Mesothelial cell of epicardium (in vitro differentiated cells): Measurements from ENCODE around the gene STK38. TPM values are rescaled to one million over a fixed set of nuclear protein-coding genes. Genes with fewer than 3 reads are reported as not detected.

Source experiments
- DNase-seq, 2 experiments: peaks; one replicate each; pipeline ENCODE4 v3.0.0; 2021; ENCODE audit warnings: low spot score in 2 of 2; ENCODE audit not compliant: unreplicated experiment in 2 of 2
- H3K27ac Mint-ChIP-seq: 2 replicates; pipeline ENCODE4 v1.8.0; 2021; ENCODE audit warnings: mixed read lengths
- H3K27me3 Mint-ChIP-seq: 2 replicates; pipeline ENCODE4 v1.8.0; 2021; ENCODE audit warnings: low read depth, mixed read lengths
- H3K36me3 Mint-ChIP-seq: 2 replicates; pipeline ENCODE4 v1.8.0; 2021; ENCODE audit warnings: mixed read lengths
- H3K4me1 Mint-ChIP-seq: 2 replicates; pipeline ENCODE4 v1.8.0; 2021; ENCODE audit warnings: mixed read lengths
- H3K4me3 Mint-ChIP-seq: 2 replicates; pipeline ENCODE4 v1.8.0; 2021; ENCODE audit warnings: mild to moderate bottlenecking, moderate library complexity, mixed read lengths
- H3K9me3 Mint-ChIP-seq: 2 replicates; pipeline ENCODE4 v1.8.0; 2021; ENCODE audit warnings: mixed read lengths
- CTCF ChIP-seq: fragments of 200-600 bp; sonication (generic); IDR thresholded peaks from one replicate; pipeline ENCODE4 v1.5.0; 2021; ENCODE audit warnings: antibody characterized with exemption; ENCODE audit not compliant: unreplicated experiment
- total RNA-seq: library from RNA; stranded (reverse); gene quantifications from 3 replicates; pipeline ENCODE4 v1.2.1, GENCODE V29; 2021

The STK38 gene
- 46.3 to 47.8 TPM (median 47.7 TPM) in 3 replicates for total RNA-seq

DNA sequence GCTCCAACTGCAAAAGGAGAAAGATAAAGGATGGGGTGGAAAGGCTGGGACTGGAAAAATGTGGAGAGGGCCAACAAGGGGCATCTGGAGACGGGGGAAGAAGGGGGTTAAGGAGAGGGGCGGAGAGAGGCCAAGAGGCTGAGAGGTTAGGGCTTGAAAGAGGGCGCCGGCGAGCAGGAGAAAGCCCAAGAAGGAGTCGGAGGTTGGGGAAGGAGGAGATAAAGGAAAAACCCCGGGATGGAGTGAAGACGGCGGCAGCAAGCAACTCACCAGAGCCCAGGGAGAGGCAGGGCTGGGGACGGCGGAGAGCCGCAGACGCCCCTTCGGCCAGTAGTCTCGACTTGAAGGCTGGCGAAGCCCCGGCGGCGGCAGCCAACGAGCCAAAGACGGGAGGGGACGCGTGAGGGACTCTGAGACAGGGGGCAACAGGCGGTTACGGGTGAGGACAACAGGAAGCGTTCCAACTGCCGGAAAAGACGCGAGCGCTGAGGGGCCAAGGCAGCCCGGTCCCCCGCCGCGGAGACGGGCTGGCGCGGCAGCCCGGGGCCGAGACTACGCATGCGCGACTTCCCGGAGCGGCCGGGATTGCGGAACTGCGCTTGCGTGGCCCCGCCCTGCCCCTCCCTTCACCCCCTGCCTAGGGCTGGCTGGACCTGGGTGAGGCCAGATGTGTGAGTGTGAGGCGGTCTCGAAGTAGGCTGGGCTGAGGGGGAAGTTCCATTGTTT is at the start of gene STK38:
TSS of gene STK38 (minus strand) at position 560 of the 726 bp plus-strand sequence. CDS start 7,277 bp downstream, outside the sequence.
- TF ChIP-seq CTCF = no peak
- peaks cover 25% of the 10 kb centered on the region for H3K4me1 Mint-ChIP-seq
- H3K36me3 Mint-ChIP-seq = no peaks in the 10 kb centered on the region
- H3K27me3 Mint-ChIP-seq = no peaks in the 10 kb centered on the region
- H3K4me3 Mint-ChIP-seq = peak within 1 kb of the TSS; percentile 93
- no peaks in the 10 kb centered on the region for H3K9me3 Mint-ChIP-seq
- DNase-seq = peak; percentile 90 to 93
- H3K27ac Mint-ChIP-seq = peak within 1 kb of the TSS; percentile 96

GRCh38 chr6:36596356-36596755 is 49.1 kb upstream of the STK38 start:
- Mint-ChIP-seq H3K27ac (peak overlapping the region; percentile 100), H3K4me3 (peak overlapping the region; percentile 95), H3K4me1 (peaks cover 51% of the 10 kb centered on the region), H3K36me3 (peaks cover 29% of the 10 kb centered on the region), H3K9me3 (no peaks in the 10 kb centered on the region), H3K27me3 (no peaks in the 10 kb centered on the region)
- TF ChIP-seq CTCF = no peak
- DNase-seq = no peak

- Mint-ChIP-seq H3K4me3 (peak overlapping the region; percentile 95), H3K36me3 (peaks cover 22% of the 10 kb centered on the region), H3K27ac (peak overlapping the region; percentile 100), H3K27me3 (no peaks in the 10 kb centered on the region), H3K4me1 (peaks cover 43% of the 10 kb centered on the region), H3K9me3 (no peaks in the 10 kb centered on the region)
- no peak for TF ChIP-seq CTCF
- DNase-seq = no peak
Measured at GRCh38 chr6:36594816-36595643, 47.8 kb upstream of the STK38 start.

- H3K4me1 Mint-ChIP-seq = peaks cover 36% of the 10 kb centered on the region
- H3K27me3 Mint-ChIP-seq = no peaks in the 10 kb centered on the region
- TF ChIP-seq CTCF = peak; percentile 41
- peak within 1 kb of the TSS; percentile 100 for H3K27ac Mint-ChIP-seq
- peak within 1 kb of the TSS; percentile 95 for H3K4me3 Mint-ChIP-seq
- peak; percentile 94 to 95 for DNase-seq
- no peaks in the 10 kb centered on the region for H3K9me3 Mint-ChIP-seq
- peaks cover 16% of the 10 kb centered on the region for H3K36me3 Mint-ChIP-seq
Measured at GRCh38 chr6:36594029-36594815, 46.9 kb upstream of the STK38 start, which contains the start of gene SRSF3. Gene SRSF3 (plus strand): TSS chr6:36594362. CDS start chr6:36596763, 2,401 bp downstream.

GRCh38 chr6:36593569-36594028 is 46.3 kb upstream of the STK38 start:
- no peak for TF ChIP-seq CTCF
- peak in 1 of 2 experiments; percentile 53 for DNase-seq
- peaks cover 10% of the 10 kb centered on the region for H3K36me3 Mint-ChIP-seq
- H3K4me1 Mint-ChIP-seq = peaks cover 29% of the 10 kb centered on the region
- H3K27ac Mint-ChIP-seq = peak overlapping the region; percentile 100
- H3K27me3 Mint-ChIP-seq = no peaks in the 10 kb centered on the region
- no peaks in the 10 kb centered on the region for H3K9me3 Mint-ChIP-seq
- peak overlapping the region; percentile 95 for H3K4me3 Mint-ChIP-seq
